ENCODE results near the gene RAI1.
"Not testable (repeated sequence)": the region's sequence is repeated elsewhere in the genome, so short reads cannot be mapped to it uniquely, and the experiment has no call there.

RAI1 gene

GRCh38 chr17:17681187-17681743 lies at the start of gene RAI1:
Gene RAI1, plus strand, starts transcription at chr17:17681458. Its CDS starts 111,491 bp downstream, at chr17:17792949.
- DNase-seq: peak; percentile 74

- DNase-seq: not testable (repeated sequence)
Measured at GRCh38 chr17:17632690-17633089, 48.6 kb upstream of the RAI1 start.

- DNase-seq: no peak
Measured at GRCh38 chr17:17633310-17633709, 47.9 kb upstream of the RAI1 start.

GRCh38 chr17:17635126-17635525 lies 46.1 kb upstream of the RAI1 start:
- no peak for DNase-seq

GRCh38 chr17:17635537-17636271 lies 45.6 kb upstream of the RAI1 start:
- DNase-seq: not testable (repeated sequence)

- DNase-seq: no peak
Measured at GRCh38 chr17:17636272-17636885, 44.9 kb upstream of the RAI1 start.

- no peak for DNase-seq
Measured at GRCh38 chr17:17638467-17638866, 42.8 kb upstream of the RAI1 start.

GRCh38 chr17:17639661-17640270 lies 41.5 kb upstream of the RAI1 start:
- DNase-seq: not testable (repeated sequence)

- peak; percentile 82 for DNase-seq
Measured at GRCh38 chr17:17641621-17642409, 39.4 kb upstream of the RAI1 start.

GRCh38 chr17:17645148-17645547 lies 36.1 kb upstream of the RAI1 start:
- not testable (repeated sequence) for DNase-seq

- no peak for DNase-seq
Measured at GRCh38 chr17:17645961-17646360, 35.3 kb upstream of the RAI1 start.

- DNase-seq: no peak
Measured at GRCh38 chr17:17647524-17648178, 33.6 kb upstream of the RAI1 start.

- no peak for DNase-seq
Measured at GRCh38 chr17:17648762-17649161, 32.5 kb upstream of the RAI1 start.

- no peak for DNase-seq
Measured at GRCh38 chr17:17650959-17651358, 30.3 kb upstream of the RAI1 start.

- no peak for DNase-seq
Measured at GRCh38 chr17:17653343-17653742, 27.9 kb upstream of the RAI1 start.

GRCh38 chr17:17659340-17659739 lies 21.9 kb upstream of the RAI1 start:
- no peak for DNase-seq

GRCh38 chr17:17661134-17661533 lies 20.1 kb upstream of the RAI1 start:
- DNase-seq: no peak

GRCh38 chr17:17661834-17662385 lies 19.3 kb upstream of the RAI1 start:
- no peak for DNase-seq

GRCh38 chr17:17663160-17664063 lies 17.8 kb upstream of the RAI1 start:
- DNase-seq: peak; percentile 85

- DNase-seq: no peak
Measured at GRCh38 chr17:17664064-17664452, 17.2 kb upstream of the RAI1 start.

- DNase-seq: no peak
Measured at GRCh38 chr17:17665255-17665654, 16.0 kb upstream of the RAI1 start.

Data from activated CD8-positive, alpha-beta memory T cell treated with anti-CD3 and anti-CD28 coated beads, Interleukin-2, amount 50 U/mL, for 4 hours (primary cell).